NCI-H226 (cell line): ENCODE results near the gene MAML2.
A peak's percentile ranks its signal among the peaks of the same experiment; 100 is the strongest.

Source experiments
- DNase-seq: peaks from one replicate; pipeline ENCODE4 v3.0.0-alpha.2; 2015

The MAML2 gene

GRCh38 chr11:96091476-96091875 is 251.5 kb downstream of the MAML2 start:
- no peak for DNase-seq

- DNase-seq: peak; percentile 24
These were observed 252.3 kb downstream of the MAML2 start for GRCh38 chr11:96090711-96091110.

- DNase-seq: no peak
These were observed 254.1 kb downstream of the MAML2 start for GRCh38 chr11:96088914-96089313.

- DNase-seq: no peak
These were observed 256.9 kb downstream of the MAML2 start for GRCh38 chr11:96086111-96086510.

GRCh38 chr11:96085319-96085930 is 257.6 kb downstream of the MAML2 start:
- DNase-seq: no peak

GRCh38 chr11:96084610-96085318 is 258.2 kb downstream of the MAML2 start:
- DNase-seq: no peak

- no peak for DNase-seq
These were observed 260.1 kb downstream of the MAML2 start for GRCh38 chr11:96082936-96083335.

- DNase-seq: no peak
These were observed 260.7 kb downstream of the MAML2 start for GRCh38 chr11:96082002-96082899.

GRCh38 chr11:96081561-96081960 is 261.4 kb downstream of the MAML2 start:
- DNase-seq: no peak

GRCh38 chr11:96079691-96080090 is 263.3 kb downstream of the MAML2 start:
- DNase-seq: no peak

- DNase-seq: no peak
These were observed 267.4 kb downstream of the MAML2 start for GRCh38 chr11:96075532-96075959.

GRCh38 chr11:96074551-96075310 is 268.3 kb downstream of the MAML2 start:
- DNase-seq: no peak

GRCh38 chr11:96073536-96073935 is 269.5 kb downstream of the MAML2 start:
- no peak for DNase-seq

GRCh38 chr11:96072592-96072991 is 270.4 kb downstream of the MAML2 start:
- no peak for DNase-seq

- DNase-seq: no peak
These were observed 272.5 kb downstream of the MAML2 start for GRCh38 chr11:96070453-96070852.

GRCh38 chr11:96067160-96067559 is 275.8 kb downstream of the MAML2 start:
- DNase-seq: no peak

GRCh38 chr11:96065379-96065778 is 277.6 kb downstream of the MAML2 start:
- DNase-seq: no peak

GRCh38 chr11:96063886-96064285 is 279.1 kb downstream of the MAML2 start:
- no peak for DNase-seq

GRCh38 chr11:96063053-96063452 is 279.9 kb downstream of the MAML2 start:
- DNase-seq: no peak

GRCh38 chr11:96062134-96062533 is 280.9 kb downstream of the MAML2 start:
- peak; percentile 50 for DNase-seq

GRCh38 chr11:96061730-96062129 is 281.3 kb downstream of the MAML2 start:
- no peak for DNase-seq

- DNase-seq: no peak
These were observed 281.9 kb downstream of the MAML2 start for GRCh38 chr11:96061069-96061468.

- DNase-seq: no peak
These were observed 285.5 kb downstream of the MAML2 start for GRCh38 chr11:96057502-96057901.
